Tongue (tissue), 2 donors: ENCODE data around the gene SHROOM3. TPM values are rescaled to one million over a fixed set of nuclear protein-coding genes. Genes with fewer than 3 reads are reported as not detected.
"Not testable (repeated sequence)": the region's sequence is repeated elsewhere in the genome, so short reads cannot be mapped to it uniquely, and the experiment has no call there.

Source experiments
- DNase-seq: peaks from one replicate; pipeline ENCODE4 v3.0.0-alpha.2; 2015
- total RNA-seq: library from RNA; depleted of rRNA; stranded (reverse); fragments of >200 nt; gene quantifications from one replicate; pipeline ENCODE4 v1.2.3, GENCODE V29; 2014

SHROOM3 gene
- total RNA-seq, 1 donor from 2014 or later = 17.5 TPM

- DNase-seq = no peak
Observed at GRCh38 chr4:76595435-76595834, 160.4 kb downstream of the SHROOM3 start.

GRCh38 chr4:76596713-76597112, 161.7 kb downstream of the SHROOM3 start:
- no peak for DNase-seq

- DNase-seq = no peak
Observed at GRCh38 chr4:76597423-76597979, 162.5 kb downstream of the SHROOM3 start.

GRCh38 chr4:76600447-76600846, 165.4 kb downstream of the SHROOM3 start:
- DNase-seq = no peak

GRCh38 chr4:76601791-76602190, 166.8 kb downstream of the SHROOM3 start:
- no peak for DNase-seq

GRCh38 chr4:76605099-76605563, 170.1 kb downstream of the SHROOM3 start:
- DNase-seq = no peak

GRCh38 chr4:76606645-76607265, 171.7 kb downstream of the SHROOM3 start:
- DNase-seq = peak; percentile 79

- DNase-seq = peak; percentile 45
Observed at GRCh38 chr4:76607266-76607799, 172.3 kb downstream of the SHROOM3 start.

- no peak for DNase-seq
Observed at GRCh38 chr4:76607846-76608245, 172.8 kb downstream of the SHROOM3 start.

GRCh38 chr4:76608549-76608948, 173.5 kb downstream of the SHROOM3 start:
- DNase-seq = not testable (repeated sequence)

GRCh38 chr4:76610751-76611547, 175.9 kb downstream of the SHROOM3 start:
- no peak for DNase-seq

GRCh38 chr4:76611616-76612207, 176.7 kb downstream of the SHROOM3 start:
- no peak for DNase-seq

- no peak for DNase-seq
Observed at GRCh38 chr4:76614589-76614988, 179.6 kb downstream of the SHROOM3 start.

GRCh38 chr4:76615999-76616398, 181.0 kb downstream of the SHROOM3 start:
- no peak for DNase-seq

GRCh38 chr4:76616526-76616925, 181.5 kb downstream of the SHROOM3 start:
- no peak for DNase-seq

GRCh38 chr4:76620723-76621468, 185.9 kb downstream of the SHROOM3 start:
- no peak for DNase-seq

- no peak for DNase-seq
Observed at GRCh38 chr4:76622126-76622525, 187.1 kb downstream of the SHROOM3 start.

- no peak for DNase-seq
Observed at GRCh38 chr4:76622717-76623116, 187.7 kb downstream of the SHROOM3 start.

- DNase-seq = peak; percentile 62
Observed at GRCh38 chr4:76623217-76624045, 188.4 kb downstream of the SHROOM3 start.

- peak; percentile 94 for DNase-seq
Observed at GRCh38 chr4:76624241-76624681, 189.2 kb downstream of the SHROOM3 start.
